GM12878 (cell line): ENCODE results near the gene MACF1.

ENCODE experiments used
- BACH1 ChIP-seq: fragments of 450-650 bp; IDR thresholded peaks from 2 replicates; pipeline ENCODE4 v1.6.1; 2017; ENCODE audit warnings: mild to moderate bottlenecking, borderline replicate concordance
- CEBPB ChIP-seq, 2 experiments: fragments of 150-350 bp in 1 of 2; IDR thresholded peaks; 2 replicates each; pipeline ENCODE4 v1.6.1; 2012 to 2014; ENCODE audit warnings: low read depth in 2 of 2, low read length in 2 of 2, borderline replicate concordance in 1 of 2, inconsistent platforms in 1 of 2
- CTCF ChIP-seq, 3 experiments: IDR thresholded peaks in 2 of 3; conservative IDR thresholded peaks in 1 of 3; 2 replicates each; pipeline ENCODE4 v1.5.1; 2011; ENCODE audit warnings: low read depth in 3 of 3, low read length in 3 of 3, mild to moderate bottlenecking in 3 of 3, control low read depth in 2 of 3, moderate library complexity in 2 of 3, inconsistent platforms in 1 of 3, mixed read lengths in 1 of 3; ENCODE audit not compliant: control insufficient read depth in 2 of 3, insufficient read depth in 1 of 3; ENCODE audit errors: extremely low read depth in 1 of 3
- EGR1 ChIP-seq, 2 experiments: IDR thresholded peaks; 1 replicate in 1 of 2; 2 replicates in 1 of 2; pipeline ENCODE4 v1.6.1; 2011 to 2012; ENCODE audit warnings: low read depth in 2 of 2, low read length in 2 of 2, borderline replicate concordance in 1 of 2, mild to moderate bottlenecking in 1 of 2, moderate library complexity in 1 of 2
- NFYA ChIP-seq: IDR thresholded peaks from 2 replicates; pipeline ENCODE4 v1.6.1; 2011; ENCODE audit warnings: low read depth, mild to moderate bottlenecking, low read length, improper control_type of control experiment, borderline replicate concordance
- PAX5 ChIP-seq: IDR thresholded peaks from 2 replicates; pipeline ENCODE4 v1.6.1; 2011; ENCODE audit warnings: low read depth, low read length, borderline replicate concordance
- POLR2AphosphoS5 ChIP-seq: IDR thresholded peaks from 2 replicates; pipeline ENCODE4 v1.6.1; 2011; ENCODE audit warnings: mild to moderate bottlenecking, low read length, inconsistent platforms
- RAD21 ChIP-seq: IDR thresholded peaks from 2 replicates; pipeline ENCODE4 v1.6.1; 2011; ENCODE audit warnings: mild to moderate bottlenecking, low read depth, low read length, moderate library complexity; ENCODE audit not compliant: insufficient read depth
- SMC3 ChIP-seq: IDR thresholded peaks from 2 replicates; pipeline ENCODE4 v1.6.1; 2011; ENCODE audit warnings: low read length, improper control_type of control experiment, borderline replicate concordance
- SPI1 ChIP-seq: IDR thresholded peaks from 2 replicates; pipeline ENCODE4 v1.6.1; 2011; ENCODE audit warnings: low read depth, mild to moderate bottlenecking, low read length, moderate library complexity, borderline replicate concordance; ENCODE audit not compliant: insufficient read depth
- SREBF2 ChIP-seq: IDR thresholded peaks from 2 replicates; pipeline ENCODE4 v1.6.1; 2012; ENCODE audit warnings: mild to moderate bottlenecking, low read length
- TCF7 ChIP-seq: IDR thresholded peaks from 2 replicates; pipeline ENCODE4 v1.6.1; 2014; ENCODE audit warnings: antibody characterized with exemption, borderline replicate concordance
- TF ChIP-seq, protein P1 (sequence below): IDR thresholded peaks from 2 replicates; pipeline ENCODE4 v1.6.1; 2012; ENCODE audit warnings: mild to moderate bottlenecking, low read depth, low read length

- TF ChIP-seq POLR2AphosphoS5 (no peak), TCF7 (no peak), BACH1 (no peak), SREBF2 (no peak), CTCF (IDR thresholded peaks at IDR 0.05 in 2 of 3, conservative IDR thresholded peaks at IDR 0.05 in 1 of 3; ENCODE audit: control insufficient read depth in 2 of 3, extremely low read depth in 1 of 3, insufficient read depth in 1 of 3, low read depth in 3 of 3, low read length in 3 of 3) (no peak), RAD21 (no peak), PAX5 (no peak), NFYA (no peak), CEBPB (IDR thresholded peaks at IDR 0.05; ENCODE audit: borderline replicate concordance in 1 of 2, low read depth in 2 of 2, low read length in 2 of 2) (no peak), EGR1 (IDR thresholded peaks at IDR 0.05; ENCODE audit: borderline replicate concordance in 1 of 2, low read depth in 2 of 2, low read length in 2 of 2) (no peak), SMC3 (no peak), SPI1 (no peak)
- TF ChIP-seq, protein P1, sequence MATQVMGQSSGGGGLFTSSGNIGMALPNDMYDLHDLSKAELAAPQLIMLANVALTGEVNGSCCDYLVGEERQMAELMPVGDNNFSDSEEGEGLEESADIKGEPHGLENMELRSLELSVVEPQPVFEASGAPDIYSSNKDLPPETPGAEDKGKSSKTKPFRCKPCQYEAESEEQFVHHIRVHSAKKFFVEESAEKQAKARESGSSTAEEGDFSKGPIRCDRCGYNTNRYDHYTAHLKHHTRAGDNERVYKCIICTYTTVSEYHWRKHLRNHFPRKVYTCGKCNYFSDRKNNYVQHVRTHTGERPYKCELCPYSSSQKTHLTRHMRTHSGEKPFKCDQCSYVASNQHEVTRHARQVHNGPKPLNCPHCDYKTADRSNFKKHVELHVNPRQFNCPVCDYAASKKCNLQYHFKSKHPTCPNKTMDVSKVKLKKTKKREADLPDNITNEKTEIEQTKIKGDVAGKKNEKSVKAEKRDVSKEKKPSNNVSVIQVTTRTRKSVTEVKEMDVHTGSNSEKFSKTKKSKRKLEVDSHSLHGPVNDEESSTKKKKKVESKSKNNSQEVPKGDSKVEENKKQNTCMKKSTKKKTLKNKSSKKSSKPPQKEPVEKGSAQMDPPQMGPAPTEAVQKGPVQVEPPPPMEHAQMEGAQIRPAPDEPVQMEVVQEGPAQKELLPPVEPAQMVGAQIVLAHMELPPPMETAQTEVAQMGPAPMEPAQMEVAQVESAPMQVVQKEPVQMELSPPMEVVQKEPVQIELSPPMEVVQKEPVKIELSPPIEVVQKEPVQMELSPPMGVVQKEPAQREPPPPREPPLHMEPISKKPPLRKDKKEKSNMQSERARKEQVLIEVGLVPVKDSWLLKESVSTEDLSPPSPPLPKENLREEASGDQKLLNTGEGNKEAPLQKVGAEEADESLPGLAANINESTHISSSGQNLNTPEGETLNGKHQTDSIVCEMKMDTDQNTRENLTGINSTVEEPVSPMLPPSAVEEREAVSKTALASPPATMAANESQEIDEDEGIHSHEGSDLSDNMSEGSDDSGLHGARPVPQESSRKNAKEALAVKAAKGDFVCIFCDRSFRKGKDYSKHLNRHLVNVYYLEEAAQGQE: no peak
Observed at GRCh38 chr1:39369565-39369964, 165.1 kb downstream of the MACF1 start.
